HepG2 (cell line): ENCODE measurements around the gene RNASE8. TPM values are rescaled to one million over a fixed set of nuclear protein-coding genes. Genes with fewer than 3 reads are reported as not detected.

Experiments used
- ARNTL ChIP-seq: sonication (generic); formaldehyde crosslinking; IDR thresholded peaks from 2 replicates; pipeline ENCODE4 v1.4.0; 2020; ENCODE audit warnings: mild to moderate bottlenecking, missing genetic modification reagents
- ATF7 ChIP-seq, 2 experiments: fragments of 450-650 bp in 1 of 2; sonication (generic) in 1 of 2; formaldehyde crosslinking in 1 of 2; IDR thresholded peaks; 2 replicates each; pipeline versions ENCODE4 v1.4.0 to v1.6.1; 2016 to 2020; ENCODE audit warnings: antibody characterized with exemption in 1 of 2, mild to moderate bottlenecking in 1 of 2, missing genetic modification reagents in 1 of 2
- FOXP1 ChIP-seq, 2 experiments: fragments of 450-650 bp in 1 of 2; IDR thresholded peaks; 2 replicates each; pipeline ENCODE4 v1.6.1; 2017 to 2018; ENCODE audit warnings: antibody characterized with exemption in 1 of 2
- HNRNPL ChIP-seq: fragments of 200-400 bp; formaldehyde crosslinking; IDR thresholded peaks from 2 replicates; pipeline ENCODE4 v1.6.1; 2017; ENCODE audit warnings: mild to moderate bottlenecking, low read depth, low read length
- KLF16 ChIP-seq, 2 experiments: sonication (generic) in 1 of 2; formaldehyde crosslinking in 1 of 2; IDR thresholded peaks; 2 replicates each; pipeline versions ENCODE4 v1.6.1 to v1.8.0; 2016 to 2023; ENCODE audit warnings: missing genetic modification reagents in 2 of 2, missing compliant biosample characterization in 1 of 2
- LCORL ChIP-seq, 2 experiments: fragments of 450-650 bp in 1 of 2; sonication (generic) in 1 of 2; formaldehyde crosslinking in 1 of 2; IDR thresholded peaks; 2 replicates each; pipeline versions ENCODE4 v1.5.0 to v1.6.1; 2017 to 2020; ENCODE audit warnings: antibody characterized with exemption in 1 of 2, missing genetic modification reagents in 1 of 2
- MEIS2 ChIP-seq: sonication (generic); formaldehyde crosslinking; IDR thresholded peaks from 2 replicates; pipeline ENCODE4 v1.9.0; 2021; ENCODE audit warnings: mild to moderate bottlenecking, missing genetic modification reagents
- MYNN ChIP-seq: sonication (generic); formaldehyde crosslinking; IDR thresholded peaks from 2 replicates; pipeline ENCODE4 v1.4.0; 2020; ENCODE audit warnings: mild to moderate bottlenecking, low read depth, missing genetic modification reagents
- RFX5 ChIP-seq: IDR thresholded peaks from 2 replicates; pipeline ENCODE4 v1.6.1; 2011; ENCODE audit warnings: low read depth, low read length, improper control_type of control experiment
- RNF2 ChIP-seq: fragments of 450-650 bp; conservative IDR thresholded peaks from 2 replicates; pipeline ENCODE4 v1.6.1; 2016; ENCODE audit warnings: low read depth
- RXRB ChIP-seq: IDR thresholded peaks from 2 replicates; pipeline ENCODE4 v1.6.1; 2016; ENCODE audit warnings: borderline replicate concordance, missing genetic modification reagents, missing compliant biosample characterization
- ZC3H13 ChIP-seq: sonication (generic); formaldehyde crosslinking; IDR thresholded peaks from 2 replicates; pipeline ENCODE4 v1.8.1; 2023; ENCODE audit warnings: mild to moderate bottlenecking, missing genetic modification reagents, moderate library complexity
- ZNF263 ChIP-seq: sonication (generic); formaldehyde crosslinking; IDR thresholded peaks from 2 replicates; pipeline ENCODE4 v1.4.0; 2020; ENCODE audit warnings: missing genetic modification reagents
- ZNF607 ChIP-seq: sonication (generic); formaldehyde crosslinking; IDR thresholded peaks from 2 replicates; pipeline ENCODE4 v1.5.1; 2020; ENCODE audit warnings: missing genetic modification reagents, mild to moderate bottlenecking, borderline replicate concordance
- ZNF777 ChIP-seq: sonication (generic); formaldehyde crosslinking; IDR thresholded peaks from 2 replicates; pipeline ENCODE4 v1.4.0; 2020; ENCODE audit warnings: missing genetic modification reagents
- polyA plus RNA-seq, 8 experiments: library from polyadenylated mRNA; depleted of rRNA in 3 of 8; stranded (reverse) in 7 of 8; unstranded in 1 of 8; fragments of >200 nt; fragmentation: Illumina TruSeq in 4 of 8; extraction: Trizol in 4 of 8; gene quantifications; 2 replicates each; pipeline versions ENCODE4 v1.2.1 to v1.2.3, GENCODE V29; 2011 to 2016; ENCODE audit warnings: low read depth in 4 of 8, missing spikeins in 1 of 8, mixed read lengths in 1 of 8; ENCODE audit not compliant: insufficient read depth in 1 of 8
- total RNA-seq, 5 experiments: library from RNA; depleted of rRNA; stranded (reverse); fragments of >200 nt; fragmentation: Illumina TruSeq; extraction: Trizol; gene quantifications; 2 replicates each; pipeline ENCODE4 v1.2.3, GENCODE V29; 2016; ENCODE audit warnings: low read depth in 1 of 5
- TF ChIP-seq, protein P1 (sequence below): IDR thresholded peaks from 2 replicates; pipeline ENCODE4 v1.6.1; 2016; ENCODE audit warnings: mild to moderate bottlenecking, missing biosample characterization, missing genetic modification reagents
- TF ChIP-seq, protein P2 (sequence below): IDR thresholded peaks from 2 replicates; pipeline ENCODE4 v1.6.1; 2012; ENCODE audit warnings: inconsistent platforms
- TF ChIP-seq, protein P3 (sequence below): sonication (generic); formaldehyde crosslinking; IDR thresholded peaks from 2 replicates; pipeline ENCODE4 v1.4.0; 2020; ENCODE audit warnings: mild to moderate bottlenecking, missing genetic modification reagents
- TF ChIP-seq, protein P4 (sequence below): sonication (generic); formaldehyde crosslinking; IDR thresholded peaks from 2 replicates; pipeline ENCODE4 v1.8.1; 2023; ENCODE audit warnings: mild to moderate bottlenecking, inconsistent platforms, moderate library complexity, missing genetic modification reagents, borderline replicate concordance
- TF ChIP-seq, protein P5 (sequence below): sonication (generic); formaldehyde crosslinking; IDR thresholded peaks from 2 replicates; pipeline ENCODE4 v1.4.0; 2020; ENCODE audit warnings: mild to moderate bottlenecking, missing genetic modification reagents
- TF ChIP-seq, protein P6 (sequence below): IDR thresholded peaks from 2 replicates; pipeline ENCODE4 v1.6.1; 2016; ENCODE audit warnings: missing genetic modification reagents, missing compliant biosample characterization
- TF ChIP-seq, protein P7 (sequence below): sonication (generic); formaldehyde crosslinking; IDR thresholded peaks from 2 replicates; pipeline ENCODE4 v1.4.0; 2020; ENCODE audit warnings: missing genetic modification reagents, borderline replicate concordance

Gene RNASE8
- total and polyA plus RNA-seq, 2 of the 13 experiments (the other 11 are each of a cell fraction or from before 2014, with no cell fraction given) = not detected

DNA sequence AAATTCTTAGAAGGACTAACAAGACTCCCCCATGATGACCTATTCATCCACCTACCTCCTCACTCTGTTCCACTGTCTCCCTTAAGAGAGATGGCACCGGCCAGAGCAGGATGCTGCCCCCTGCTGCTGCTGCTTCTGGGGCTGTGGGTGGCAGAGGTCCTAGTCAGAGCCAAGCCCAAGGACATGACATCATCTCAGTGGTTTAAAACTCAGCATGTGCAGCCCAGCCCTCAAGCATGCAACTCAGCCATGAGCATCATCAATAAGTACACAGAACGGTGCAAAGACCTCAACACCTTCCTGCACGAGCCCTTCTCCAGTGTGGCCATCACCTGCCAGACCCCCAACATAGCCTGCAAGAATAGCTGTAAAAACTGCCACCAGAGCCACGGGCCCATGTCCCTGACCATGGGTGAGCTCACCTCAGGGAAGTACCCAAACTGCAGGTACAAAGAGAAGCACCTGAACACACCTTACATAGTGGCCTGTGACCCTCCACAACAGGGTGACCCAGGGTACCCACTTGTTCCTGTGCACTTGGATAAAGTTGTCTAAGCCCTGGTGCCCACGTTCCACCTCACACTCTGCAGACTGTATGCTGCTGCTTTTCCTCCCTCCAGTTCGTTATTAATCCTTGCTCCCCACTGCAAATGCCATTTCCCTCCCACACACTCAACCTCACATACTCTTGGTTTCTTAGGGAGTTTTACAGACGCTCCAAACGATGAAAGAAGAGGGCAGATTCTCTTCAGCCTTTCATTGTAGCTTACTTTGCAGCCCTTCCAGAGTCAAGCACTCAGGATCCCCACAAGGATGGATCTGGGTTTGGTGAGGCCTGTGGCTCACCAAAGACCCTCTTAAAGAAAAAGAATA is at the start of gene RNASE8 (continued):
- TF ChIP-seq, protein P1, sequence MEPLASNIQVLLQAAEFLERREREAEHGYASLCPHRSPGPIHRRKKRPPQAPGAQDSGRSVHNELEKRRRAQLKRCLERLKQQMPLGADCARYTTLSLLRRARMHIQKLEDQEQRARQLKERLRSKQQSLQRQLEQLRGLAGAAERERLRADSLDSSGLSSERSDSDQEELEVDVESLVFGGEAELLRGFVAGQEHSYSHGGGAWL (CRISPR knock-in tag) = no peak
- TF ChIP-seq, protein P2, sequence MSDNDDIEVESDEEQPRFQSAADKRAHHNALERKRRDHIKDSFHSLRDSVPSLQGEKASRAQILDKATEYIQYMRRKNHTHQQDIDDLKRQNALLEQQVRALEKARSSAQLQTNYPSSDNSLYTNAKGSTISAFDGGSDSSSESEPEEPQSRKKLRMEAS = peak; percentile 83
- TF ChIP-seq LCORL (IDR thresholded peaks at IDR 0.05) (no peak), LCORL (CRISPR knock-in tag; IDR thresholded peaks at IDR 0.05) (peak; percentile 19; the same call in 1 of the 2 replicates), ZNF777 (CRISPR knock-in tag) (no peak), KLF16 (CRISPR knock-in tag; IDR thresholded peaks at IDR 0.05) (no peak), FOXP1 (IDR thresholded peaks at IDR 0.05) (no peak), FOXP1 (CRISPR knock-in tag; IDR thresholded peaks at IDR 0.05) (0 out of 2 replicates have a peak, but pooled peaks have one; percentile 1), HNRNPL (0 out of 2 replicates have a peak, but pooled peaks have one; percentile 17), RFX5 (no peak), ZNF607 (CRISPR knock-in tag) (peak; percentile 48; the same call in 1 of the 2 replicates), ZNF263 (0 out of 2 replicates have a peak, but pooled peaks have one; percentile 47), ZC3H13 (CRISPR knock-in tag) (no peak), ATF7 (IDR thresholded peaks at IDR 0.05) (peak; percentile 60), ATF7 (CRISPR knock-in tag; IDR thresholded peaks at IDR 0.05) (0 out of 2 replicates have a peak, but pooled peaks have one; percentile 36), RXRB (CRISPR knock-in tag) (0 out of 2 replicates have a peak, but pooled peaks have one; percentile 12), ARNTL (no peak), MEIS2 (CRISPR knock-in tag) (no peak), RNF2 (0 out of 2 replicates have a peak, but pooled peaks have one; percentile 45), MYNN (no peak)
- TF ChIP-seq, protein P3, sequence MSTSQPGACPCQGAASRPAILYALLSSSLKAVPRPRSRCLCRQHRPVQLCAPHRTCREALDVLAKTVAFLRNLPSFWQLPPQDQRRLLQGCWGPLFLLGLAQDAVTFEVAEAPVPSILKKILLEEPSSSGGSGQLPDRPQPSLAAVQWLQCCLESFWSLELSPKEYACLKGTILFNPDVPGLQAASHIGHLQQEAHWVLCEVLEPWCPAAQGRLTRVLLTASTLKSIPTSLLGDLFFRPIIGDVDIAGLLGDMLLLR (CRISPR knock-in tag) = no peak
- TF ChIP-seq, protein P4, sequence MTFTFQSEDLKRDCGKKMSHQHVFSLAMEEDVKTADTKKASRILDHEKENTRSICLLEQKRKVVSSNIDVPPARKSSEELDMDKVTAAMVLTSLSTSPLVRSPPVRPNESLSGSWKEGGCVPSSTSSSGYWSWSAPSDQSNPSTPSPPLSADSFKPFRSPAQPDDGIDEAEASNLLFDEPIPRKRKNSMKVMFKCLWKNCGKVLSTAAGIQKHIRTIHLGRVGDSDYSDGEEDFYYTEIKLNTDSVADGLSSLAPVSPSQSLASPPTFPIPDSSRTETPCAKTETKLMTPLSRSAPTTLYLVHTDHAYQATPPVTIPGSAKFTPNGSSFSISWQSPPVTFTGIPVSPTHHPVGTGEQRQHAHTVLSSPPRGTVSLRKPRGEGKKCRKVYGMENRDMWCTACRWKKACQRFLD (CRISPR knock-in tag) = no peak
- TF ChIP-seq, protein P5, sequence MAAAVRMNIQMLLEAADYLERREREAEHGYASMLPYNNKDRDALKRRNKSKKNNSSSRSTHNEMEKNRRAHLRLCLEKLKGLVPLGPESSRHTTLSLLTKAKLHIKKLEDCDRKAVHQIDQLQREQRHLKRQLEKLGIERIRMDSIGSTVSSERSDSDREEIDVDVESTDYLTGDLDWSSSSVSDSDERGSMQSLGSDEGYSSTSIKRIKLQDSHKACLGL (CRISPR knock-in tag) = no peak
- TF ChIP-seq, protein P6, sequence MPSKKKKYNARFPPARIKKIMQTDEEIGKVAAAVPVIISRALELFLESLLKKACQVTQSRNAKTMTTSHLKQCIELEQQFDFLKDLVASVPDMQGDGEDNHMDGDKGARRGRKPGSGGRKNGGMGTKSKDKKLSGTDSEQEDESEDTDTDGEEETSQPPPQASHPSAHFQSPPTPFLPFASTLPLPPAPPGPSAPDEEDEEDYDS (CRISPR knock-in tag) = no peak
- TF ChIP-seq, protein P7, sequence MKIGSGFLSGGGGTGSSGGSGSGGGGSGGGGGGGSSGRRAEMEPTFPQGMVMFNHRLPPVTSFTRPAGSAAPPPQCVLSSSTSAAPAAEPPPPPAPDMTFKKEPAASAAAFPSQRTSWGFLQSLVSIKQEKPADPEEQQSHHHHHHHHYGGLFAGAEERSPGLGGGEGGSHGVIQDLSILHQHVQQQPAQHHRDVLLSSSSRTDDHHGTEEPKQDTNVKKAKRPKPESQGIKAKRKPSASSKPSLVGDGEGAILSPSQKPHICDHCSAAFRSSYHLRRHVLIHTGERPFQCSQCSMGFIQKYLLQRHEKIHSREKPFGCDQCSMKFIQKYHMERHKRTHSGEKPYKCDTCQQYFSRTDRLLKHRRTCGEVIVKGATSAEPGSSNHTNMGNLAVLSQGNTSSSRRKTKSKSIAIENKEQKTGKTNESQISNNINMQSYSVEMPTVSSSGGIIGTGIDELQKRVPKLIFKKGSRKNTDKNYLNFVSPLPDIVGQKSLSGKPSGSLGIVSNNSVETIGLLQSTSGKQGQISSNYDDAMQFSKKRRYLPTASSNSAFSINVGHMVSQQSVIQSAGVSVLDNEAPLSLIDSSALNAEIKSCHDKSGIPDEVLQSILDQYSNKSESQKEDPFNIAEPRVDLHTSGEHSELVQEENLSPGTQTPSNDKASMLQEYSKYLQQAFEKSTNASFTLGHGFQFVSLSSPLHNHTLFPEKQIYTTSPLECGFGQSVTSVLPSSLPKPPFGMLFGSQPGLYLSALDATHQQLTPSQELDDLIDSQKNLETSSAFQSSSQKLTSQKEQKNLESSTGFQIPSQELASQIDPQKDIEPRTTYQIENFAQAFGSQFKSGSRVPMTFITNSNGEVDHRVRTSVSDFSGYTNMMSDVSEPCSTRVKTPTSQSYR (CRISPR knock-in tag) = no peak
